ENCODE results near the gene EXOC3. TPM values are rescaled to one million over a fixed set of nuclear protein-coding genes. Genes with fewer than 3 reads are reported as not detected.
"Not testable (repeated sequence)": the region's sequence is repeated elsewhere in the genome, so short reads cannot be mapped to it uniquely, and the experiment has no call there.

Gene EXOC3
- total RNA-seq, 1 donor from 2014 or later: 35.3 TPM

DNA sequence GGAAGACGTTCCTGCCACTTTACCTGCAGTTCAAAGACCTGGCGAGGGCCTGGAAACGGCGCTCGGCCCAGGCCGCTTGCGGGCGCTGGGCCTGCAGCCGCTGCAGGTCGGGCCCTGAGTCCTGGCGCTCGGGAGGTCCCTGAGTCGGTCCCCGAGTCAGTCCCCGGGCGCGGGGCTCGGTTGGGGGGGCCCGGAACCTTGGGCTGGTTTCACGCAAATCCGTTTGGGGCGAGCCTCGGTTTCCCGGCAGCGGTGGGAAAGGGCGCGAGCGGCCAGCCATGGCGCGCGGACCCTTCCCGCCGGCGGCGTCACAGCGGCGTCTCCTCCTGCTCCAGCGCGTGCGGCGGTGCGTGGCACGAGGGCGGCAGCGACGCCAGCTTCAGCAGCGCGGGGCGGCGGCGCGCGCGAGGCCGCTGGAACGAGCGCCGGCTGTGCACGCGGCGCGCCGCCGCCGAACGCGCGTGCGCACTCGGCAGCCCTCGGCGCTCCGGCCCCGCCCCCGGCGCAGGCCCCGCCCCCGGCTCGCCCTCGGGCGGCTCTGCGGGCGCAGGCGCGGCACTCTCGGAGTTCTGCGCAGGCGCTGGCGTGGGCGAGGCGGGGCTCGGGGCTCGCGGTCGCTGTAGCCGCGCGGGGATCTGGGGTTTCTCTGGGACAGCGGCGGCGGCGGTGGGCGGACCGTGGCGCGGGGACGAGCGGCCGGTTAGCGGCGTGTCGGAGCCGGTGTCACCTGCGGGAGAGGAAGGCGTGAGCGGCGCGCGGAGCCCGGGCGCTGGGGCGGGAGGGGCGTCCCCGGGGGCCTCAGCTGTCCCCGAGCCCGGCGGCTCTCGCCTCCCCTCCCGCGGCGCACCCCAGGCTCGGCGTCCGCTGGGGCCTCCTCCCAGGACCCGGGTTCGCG is 29.9 kb downstream of the EXOC3 start:
- DNase-seq (ENCODE audit: low read depth, low spot score): peak; percentile 10

DNA sequence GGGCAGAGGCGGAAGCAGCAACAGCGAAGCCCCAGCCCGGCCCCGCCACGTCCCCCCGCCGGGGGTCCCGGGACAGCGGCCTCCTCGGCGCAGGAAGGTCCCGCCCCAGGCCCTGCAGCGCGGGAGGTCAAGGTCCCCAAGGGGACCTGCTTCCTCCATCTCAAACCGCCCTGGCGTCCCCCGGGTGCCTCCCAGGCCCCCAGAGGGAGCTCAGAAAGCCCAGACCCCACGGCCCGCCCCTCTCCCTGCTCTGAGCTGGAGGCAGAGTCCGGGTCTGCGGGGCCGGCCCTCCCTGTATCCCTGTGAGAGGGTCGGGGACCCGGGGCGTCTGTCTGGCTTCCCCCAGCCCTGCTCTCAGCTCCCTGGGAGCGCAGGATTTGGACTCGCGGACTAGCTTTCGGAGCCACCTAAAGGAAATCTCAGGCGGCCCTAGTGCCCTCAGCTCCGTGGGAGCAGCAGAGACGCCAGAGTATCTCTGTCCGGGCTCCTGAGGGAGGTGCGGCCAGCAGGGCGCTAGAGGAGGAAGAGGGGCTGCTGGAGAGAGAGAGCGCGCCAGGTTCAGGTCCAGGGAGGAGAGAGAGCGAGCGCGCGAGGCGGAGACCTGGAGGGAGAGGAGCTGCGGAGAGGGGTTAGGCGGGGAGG is 30.7 kb downstream of the EXOC3 start:
- no peak for DNase-seq (ENCODE audit: low read depth, low spot score)

DNA sequence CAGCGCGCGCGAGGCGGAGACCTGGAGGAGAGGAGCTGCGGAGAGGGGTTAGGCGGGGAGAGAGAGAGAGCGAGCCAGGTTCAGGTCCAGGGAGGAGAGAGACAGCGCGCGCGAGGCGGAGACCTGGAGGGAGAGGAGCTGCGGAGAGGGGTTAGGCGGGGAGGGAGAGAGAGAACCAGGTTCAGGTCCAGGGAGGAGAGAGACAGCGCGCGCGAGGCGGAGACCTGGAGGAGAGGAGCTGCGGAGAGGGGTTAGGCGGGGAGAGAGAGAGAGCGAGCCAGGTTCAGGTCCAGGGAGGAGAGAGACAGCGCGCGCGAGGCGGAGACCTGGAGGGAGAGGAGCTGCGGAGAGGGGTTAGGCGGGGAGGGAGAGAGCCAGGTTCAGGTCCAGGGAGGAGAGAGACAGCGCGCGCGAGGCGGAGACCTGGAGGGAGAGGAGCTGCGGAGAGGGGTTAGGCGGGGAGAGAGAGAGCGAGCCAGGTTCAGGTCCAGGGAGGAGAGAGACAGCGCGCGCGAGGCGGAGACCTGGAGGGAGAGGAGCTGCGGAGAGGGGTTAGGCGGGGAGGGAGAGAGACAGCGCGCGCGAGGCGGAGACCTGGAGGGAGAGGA is 31.4 kb downstream of the EXOC3 start:
- not testable (repeated sequence) for DNase-seq (ENCODE audit: low read depth, low spot score)

DNA sequence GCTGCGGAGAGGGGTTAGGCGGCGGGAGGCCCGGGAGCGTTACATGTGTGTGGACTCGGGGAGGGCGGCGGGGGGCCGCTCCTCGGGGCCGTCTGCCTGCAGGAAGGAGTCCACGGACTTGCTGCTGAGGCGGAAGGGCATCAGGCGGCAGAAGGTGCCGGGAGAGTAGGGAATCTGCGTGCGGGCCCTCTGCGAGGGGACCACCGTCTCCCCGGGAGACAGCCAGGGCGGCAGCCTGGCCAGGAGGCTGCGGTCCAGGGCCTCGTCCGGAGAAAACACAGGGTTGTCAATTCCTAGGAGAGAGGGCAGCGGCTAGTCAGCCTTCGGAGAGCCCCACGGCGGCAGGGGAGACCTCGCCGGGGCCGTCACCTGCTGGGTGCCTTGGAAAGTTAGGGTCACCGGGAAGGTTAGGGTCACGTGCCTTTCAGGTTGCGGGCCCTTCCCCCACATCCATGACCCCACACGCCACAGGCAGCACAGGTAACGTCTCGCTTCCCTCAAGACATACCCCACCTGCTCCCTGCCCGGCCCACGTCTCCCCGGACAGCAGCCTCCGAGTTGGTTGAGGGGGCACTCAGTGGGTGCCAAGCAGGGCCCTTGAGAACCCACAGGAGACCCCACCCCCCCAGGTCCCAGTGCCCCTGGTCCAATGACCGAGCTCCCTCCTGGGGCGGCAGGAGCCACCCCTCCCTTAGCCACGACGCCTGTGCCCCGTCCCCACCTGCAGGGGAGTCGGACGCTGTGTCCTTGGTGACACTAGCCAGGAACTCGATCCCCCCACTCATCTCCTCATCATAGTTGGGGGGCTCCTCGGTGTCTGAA is 32.1 kb downstream of the EXOC3 start:
- no peak for DNase-seq (ENCODE audit: low read depth, low spot score)

DNA sequence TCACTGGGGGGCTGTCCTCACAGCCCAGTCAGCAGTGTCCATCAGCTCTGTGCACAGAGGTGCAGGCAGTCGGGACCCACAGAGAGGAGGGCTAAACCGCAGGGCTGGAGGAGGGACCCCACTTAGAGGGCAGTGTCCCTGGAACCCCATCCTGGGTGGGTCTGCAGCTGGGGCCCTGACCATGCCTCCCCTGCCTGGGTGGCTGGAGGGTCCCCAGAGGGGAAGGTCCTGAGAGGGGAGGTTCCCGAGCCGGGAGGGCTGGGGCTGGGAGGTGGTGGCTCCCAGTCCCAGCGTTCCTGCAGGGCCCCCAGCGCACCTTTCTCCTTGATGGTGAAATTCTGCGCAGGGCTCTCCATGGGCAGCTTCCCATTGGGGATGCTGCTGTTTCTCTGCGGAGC is 32.7 kb downstream of the EXOC3 start:
- no peak for DNase-seq (ENCODE audit: low read depth, low spot score)

DNA sequence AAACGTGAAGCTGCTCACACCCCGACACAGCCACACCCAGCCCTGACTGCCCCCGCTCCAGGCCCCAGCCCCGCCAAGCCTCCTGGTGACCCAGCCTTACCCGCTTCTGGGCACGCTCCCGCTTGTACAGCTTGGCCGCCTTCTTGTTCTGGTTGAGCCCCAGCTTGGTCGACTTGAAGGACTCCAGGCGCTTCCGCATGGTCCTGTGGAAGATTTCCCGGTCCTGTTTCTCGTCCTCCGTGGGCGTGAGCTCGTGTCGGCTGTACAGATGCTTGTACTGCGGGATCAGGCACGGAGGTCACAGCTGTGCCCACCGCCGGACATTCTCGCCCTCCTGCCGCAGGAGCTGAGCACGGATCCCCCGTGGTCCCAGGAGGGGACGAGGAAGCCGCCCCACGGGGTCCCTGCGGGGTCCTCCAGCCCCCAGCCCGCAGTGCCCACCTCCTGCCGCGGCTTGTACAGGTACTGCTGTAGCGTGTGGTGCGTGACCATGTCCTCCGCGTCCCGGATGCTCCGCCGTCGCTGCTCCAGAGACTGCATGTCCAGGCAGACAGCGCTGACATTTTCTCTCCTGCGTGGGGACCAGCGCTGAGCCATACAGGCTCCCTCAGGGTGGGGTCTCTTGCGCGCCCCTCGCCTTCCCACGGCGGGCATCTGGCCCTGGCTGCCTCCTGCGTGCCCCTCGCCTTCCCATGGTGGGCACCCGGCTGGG is 33.3 kb downstream of the EXOC3 start:
- no peak for DNase-seq (ENCODE audit: low read depth, low spot score)

DNA sequence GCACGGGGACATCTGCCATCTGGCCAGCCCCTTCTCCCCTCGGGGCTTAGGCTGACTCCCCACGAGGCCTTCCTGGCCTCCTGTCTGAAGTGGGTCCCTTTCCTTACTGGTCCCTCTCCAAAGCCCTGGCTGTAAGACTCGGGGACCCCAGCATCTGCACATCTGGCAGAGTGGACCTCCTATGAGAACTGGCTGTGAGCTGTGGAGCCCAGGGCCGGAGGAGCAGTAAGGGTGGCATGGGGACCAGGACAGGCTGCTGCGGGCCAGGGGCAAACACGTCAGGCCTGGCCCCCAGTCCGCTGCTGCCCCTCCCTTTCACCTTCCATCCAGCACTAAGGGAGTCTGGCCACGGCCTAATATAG is 33.8 kb downstream of the EXOC3 start:
- no peak for DNase-seq (ENCODE audit: low read depth, low spot score)

DNA sequence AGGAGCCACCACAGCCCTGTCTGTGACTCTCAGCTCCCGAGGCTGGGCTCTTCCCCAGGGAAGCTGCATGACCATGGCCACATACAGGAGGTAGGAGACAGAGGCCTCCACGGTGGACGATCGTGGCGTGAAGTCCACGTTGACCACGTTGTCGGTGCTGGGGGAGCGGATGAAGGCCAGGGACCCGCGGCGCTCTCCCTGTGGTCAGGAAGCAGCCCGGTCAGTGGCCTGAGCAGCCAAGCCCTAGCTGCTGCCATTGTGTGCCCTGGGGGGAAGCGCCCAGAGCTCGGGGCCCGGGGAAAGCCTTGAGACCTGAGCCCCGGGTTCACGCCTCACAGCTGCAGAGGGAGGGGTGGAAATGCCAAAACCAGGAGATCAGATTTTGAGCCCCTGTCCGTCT is 34.3 kb downstream of the EXOC3 start:
- DNase-seq (ENCODE audit: low read depth, low spot score): no peak

DNA sequence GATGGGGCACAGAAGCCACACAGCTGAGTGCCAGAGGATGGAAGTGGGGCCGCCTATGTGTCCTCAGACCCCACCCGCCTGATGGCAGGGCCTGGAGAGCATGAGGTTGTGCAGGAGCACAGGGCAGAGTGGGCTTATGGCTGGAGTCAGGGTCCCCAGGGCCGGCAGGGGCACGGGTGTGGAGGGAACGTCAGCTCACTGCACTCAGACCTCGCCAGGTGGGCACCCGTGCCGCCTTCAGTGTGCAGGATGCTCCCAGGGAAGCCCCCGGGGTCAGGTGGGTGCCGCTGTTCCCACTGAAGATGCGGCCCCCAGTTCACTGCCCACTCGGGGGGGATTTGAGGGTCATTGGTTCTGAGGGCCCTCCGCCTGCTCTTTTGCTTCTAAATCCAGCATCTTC is 34.9 kb downstream of the EXOC3 start:
- DNase-seq (ENCODE audit: low read depth, low spot score): no peak

DNA sequence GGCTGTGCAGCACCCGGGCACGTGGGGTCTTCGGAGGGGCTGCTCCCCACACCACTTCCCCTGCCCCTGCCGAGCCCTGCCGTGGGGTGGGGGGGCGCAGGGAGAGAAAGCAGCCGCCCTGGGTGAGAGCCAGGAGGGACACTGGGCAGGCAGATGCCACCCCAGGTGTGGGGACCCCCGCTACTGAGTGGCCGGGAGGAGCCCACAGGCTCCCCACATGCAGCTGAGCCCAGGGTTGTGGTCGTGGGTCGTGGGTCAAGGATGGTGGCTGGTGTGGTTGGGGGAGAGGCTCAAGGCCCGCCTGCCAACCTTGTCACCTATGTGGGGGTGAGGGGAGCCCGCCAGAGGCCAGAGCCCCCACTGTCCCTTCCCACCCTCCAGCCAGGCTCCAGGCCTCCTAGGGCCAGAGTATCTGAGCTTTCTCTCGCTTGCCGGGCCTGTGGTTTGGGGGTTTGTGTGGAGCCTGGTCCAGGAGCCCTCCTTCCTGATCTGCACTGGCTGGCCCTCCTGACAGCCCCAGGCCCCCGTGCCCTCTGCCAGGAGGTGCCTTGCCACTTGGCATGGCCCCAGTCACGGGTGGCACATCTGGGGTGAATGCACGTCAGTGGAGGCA is 35.5 kb downstream of the EXOC3 start:
- DNase-seq (ENCODE audit: low read depth, low spot score): no peak

DNA sequence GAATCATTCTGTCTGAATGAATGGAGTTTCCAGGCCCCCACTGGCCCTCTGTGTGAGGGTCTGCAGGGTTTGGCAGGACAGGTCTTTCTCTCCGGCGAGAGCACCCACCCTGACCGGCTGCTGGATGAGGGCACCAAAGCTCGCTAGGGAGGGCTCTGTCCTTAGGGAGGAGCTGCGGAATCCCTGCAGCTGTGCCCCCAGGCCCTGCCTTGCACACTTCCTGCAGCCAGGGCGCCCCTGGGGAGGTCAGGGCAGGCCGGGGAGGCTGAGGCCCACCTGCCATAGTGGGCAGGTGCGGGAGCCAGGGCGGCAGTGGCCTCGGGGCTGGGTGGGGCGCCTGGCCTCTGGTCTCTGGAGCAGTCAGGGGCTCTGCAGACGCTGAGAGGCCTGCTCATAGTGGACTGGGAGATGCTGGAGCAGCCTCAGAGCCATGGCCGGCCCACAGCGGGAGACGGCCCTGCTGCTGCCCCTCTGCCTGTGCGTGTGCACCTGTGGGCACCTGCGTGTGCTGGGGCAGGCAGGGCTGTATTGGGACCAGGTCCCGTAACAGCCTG is 36.1 kb downstream of the EXOC3 start:
- DNase-seq (ENCODE audit: low read depth, low spot score): no peak

DNA sequence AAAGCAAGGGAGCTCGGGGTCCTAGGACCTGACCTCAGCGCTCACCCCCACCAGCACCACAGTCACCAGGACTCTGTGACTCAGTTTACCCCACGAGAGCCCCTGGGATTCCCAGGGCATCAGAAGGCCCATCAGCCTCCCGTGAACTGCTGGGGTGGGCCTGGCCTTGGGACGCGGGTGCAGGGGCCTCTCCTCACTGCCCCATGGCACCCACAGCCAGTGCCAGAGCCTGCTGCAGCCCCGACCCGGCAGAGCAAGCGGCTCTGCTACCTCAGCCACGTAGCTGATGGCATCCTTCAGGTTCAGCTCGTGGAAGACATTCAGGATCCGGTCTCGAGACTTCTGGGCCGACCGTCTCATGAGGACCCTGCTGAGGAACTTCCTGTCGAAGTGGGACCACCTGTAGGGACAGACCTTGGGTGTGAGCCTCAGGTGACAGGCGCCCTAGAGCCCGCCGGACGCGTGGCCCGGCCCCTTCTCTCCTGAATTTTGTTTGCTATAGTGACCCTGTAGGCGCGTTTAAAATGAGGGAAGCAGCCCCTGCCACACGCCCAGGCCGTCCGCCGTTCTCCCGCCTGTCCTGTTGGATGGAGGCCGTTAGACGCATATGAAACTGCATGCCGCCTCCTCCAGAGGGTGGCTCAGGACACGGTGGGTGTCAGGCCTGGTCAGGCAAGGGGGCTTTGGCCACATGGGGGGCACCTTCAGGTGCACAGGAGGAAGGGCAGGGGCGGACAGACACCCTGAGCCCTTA is 36.8 kb downstream of the EXOC3 start:
- no peak for DNase-seq (ENCODE audit: low read depth, low spot score)

DNA sequence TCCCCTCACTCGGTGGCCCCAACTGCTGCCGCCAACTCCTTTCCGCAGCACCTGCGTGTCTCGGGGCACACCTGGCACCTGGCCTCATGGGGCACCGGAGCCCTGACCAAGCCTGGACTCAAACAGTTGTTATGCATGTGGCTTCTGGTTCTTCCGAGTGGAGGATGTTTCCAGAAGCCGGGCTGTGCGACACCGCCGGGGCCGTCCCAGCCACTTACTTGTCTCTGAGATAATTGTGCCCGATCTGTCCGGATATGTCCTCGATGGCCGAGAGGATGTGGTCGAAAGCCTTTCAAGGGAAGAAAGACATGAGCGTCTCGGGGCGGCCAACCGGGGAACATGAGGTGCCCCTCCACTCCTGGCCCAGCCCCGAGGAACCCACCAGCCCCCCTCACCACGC is 38.4 kb downstream of the EXOC3 start:
- DNase-seq (ENCODE audit: low read depth, low spot score): no peak

DNA sequence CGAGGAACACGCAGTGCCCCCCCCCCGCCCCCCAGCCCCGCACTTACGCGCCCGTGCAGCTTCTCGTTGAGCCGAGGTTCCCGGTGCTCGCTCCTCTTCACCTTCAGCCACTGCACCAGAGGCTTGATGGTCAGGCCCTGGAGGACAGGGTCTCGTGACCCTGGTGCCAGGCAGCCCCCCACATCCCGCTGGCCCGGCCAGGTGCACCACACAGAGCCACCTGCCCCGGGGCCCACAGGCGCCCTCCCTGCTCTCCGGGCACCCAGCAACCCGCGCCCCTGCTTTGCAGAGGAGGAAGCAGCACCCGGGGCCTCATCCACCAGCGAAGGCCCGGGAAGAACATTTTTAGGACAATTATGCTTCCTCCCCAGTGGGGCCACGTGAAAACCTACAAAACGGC is 39.0 kb downstream of the EXOC3 start:
- no peak for DNase-seq (ENCODE audit: low read depth, low spot score)

DNA sequence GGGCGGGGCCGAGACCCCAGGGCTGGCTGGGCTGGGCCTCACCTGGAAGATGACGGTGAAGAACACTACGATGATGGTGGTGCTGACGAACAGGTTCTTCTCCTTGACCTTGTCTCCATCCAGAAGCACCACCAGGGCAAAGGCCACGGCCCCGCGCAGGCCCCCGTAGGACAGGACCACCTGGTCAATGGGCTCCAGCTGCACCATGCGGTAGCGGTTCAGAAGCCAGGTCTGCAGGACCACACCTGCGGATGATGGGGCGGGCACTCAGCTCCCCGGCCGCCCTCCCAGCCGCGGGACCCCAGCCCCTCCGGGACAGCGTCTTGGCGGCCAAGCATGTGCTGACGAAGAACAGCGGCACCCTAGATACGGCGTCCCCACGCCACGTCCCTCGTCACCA is 39.5 kb downstream of the EXOC3 start:
- no peak for DNase-seq (ENCODE audit: low read depth, low spot score)

DNA sequence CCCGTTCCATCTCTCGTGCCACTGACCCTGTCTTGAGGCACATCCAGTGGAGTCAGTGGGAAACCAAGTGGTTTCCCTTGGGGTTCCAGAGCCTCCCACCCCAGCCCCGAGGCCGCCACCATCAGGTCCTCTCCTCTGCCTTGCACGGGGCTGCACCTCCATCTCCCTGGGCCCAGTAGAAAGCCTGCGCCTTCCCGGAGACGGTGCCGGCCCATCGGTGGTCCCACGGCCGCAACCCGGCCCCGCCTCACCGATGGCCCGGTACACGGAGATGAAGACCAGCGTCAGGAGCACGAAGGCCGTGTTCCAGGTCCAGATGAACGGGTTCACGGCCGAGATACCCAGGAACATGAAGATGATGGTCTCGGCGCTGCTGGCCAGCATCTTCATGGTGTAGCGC is 40.0 kb downstream of the EXOC3 start:
- no peak for DNase-seq (ENCODE audit: low read depth, low spot score)

DNA sequence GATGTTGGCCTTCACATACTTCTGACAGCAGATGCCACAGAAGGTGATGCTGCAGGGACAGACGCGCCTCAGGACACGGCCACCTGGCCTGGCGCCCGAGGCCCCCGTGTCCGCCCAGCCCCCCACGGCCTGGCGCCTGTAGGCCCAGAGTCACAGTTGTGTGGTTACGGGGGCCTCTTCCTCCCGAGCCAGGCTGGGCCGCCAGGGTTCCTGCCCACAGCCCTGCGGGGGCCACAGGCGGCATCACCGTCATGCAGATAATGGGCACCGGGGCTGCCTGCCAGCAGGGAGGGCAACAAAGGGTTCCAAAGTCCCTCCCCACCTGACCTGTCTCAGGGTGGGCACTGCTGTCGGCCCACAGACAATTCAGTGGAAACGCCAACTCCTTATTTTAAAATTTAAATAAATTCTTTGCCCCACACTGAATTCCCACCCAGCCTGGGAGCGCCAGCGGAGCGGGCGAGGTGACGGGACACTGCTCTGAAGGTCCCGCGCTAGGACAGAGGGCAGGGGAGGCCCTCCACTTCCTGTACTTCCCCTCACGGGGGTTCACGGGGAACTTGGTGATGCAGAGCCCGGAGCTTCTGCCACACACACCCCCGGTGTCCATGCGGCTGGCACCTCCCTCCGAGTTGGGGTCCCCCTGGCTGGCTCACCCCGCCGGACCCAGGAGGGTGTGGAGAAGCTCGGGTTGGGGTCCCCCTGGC is 40.6 kb downstream of the EXOC3 start:
- no peak for DNase-seq (ENCODE audit: low read depth, low spot score)

DNA sequence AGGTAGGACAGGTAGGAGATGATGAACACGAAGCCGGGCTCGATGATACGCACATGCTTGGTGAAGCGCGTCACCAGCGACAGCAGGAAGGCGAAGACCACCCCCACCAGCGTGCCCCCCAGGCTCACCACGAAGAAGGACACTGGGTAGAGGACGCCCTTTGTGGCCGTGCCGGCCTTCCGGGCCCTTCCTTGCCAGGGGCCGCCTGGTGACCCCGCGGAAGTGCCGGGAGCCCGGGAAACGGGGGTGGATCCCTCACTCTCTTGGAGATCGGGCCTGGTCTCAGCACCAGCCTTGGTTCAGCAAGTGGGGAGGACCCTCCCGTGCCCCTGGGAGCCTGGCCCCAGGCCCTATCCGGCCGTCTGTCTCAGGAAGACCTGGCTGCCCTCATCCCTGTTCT is 41.6 kb downstream of the EXOC3 start:
- DNase-seq (ENCODE audit: low read depth, low spot score): no peak
